Mucosa of descending colon (tissue), 3 donors: ENCODE results near the gene HSPA5. TPM values are rescaled to one million over a fixed set of nuclear protein-coding genes. Genes with fewer than 3 reads are reported as not detected.
"Not testable (repeated sequence)": the region's sequence is repeated elsewhere in the genome, so short reads cannot be mapped to it uniquely, and the experiment has no call there.

Experiments used
- ATAC-seq: fragments of 200-7000 bp; cut with Tn5 transposase; one replicate; pipeline ENCODE4 v1.9.1; 2020; ENCODE audit warnings: mild to moderate bottlenecking, moderate library complexity
- DNase-seq, 3 donors: peaks; one replicate each; pipeline ENCODE4 v3.0.0-alpha.2; 2020
- H3K36me3 ChIP-seq: fragments of 200-600 bp; one replicate; pipeline ENCODE4 v1.8.0; 2021; ENCODE audit warnings: low read depth, mild to moderate bottlenecking
- H3K4me1 ChIP-seq: fragments of 200-600 bp; one replicate; pipeline ENCODE4 v1.8.0; 2021; ENCODE audit warnings: low read depth, mild to moderate bottlenecking
- H3K4me3 ChIP-seq: fragments of 200-600 bp; one replicate; pipeline ENCODE4 v1.8.0; 2021; ENCODE audit warnings: mild to moderate bottlenecking
- H3K9me3 ChIP-seq: fragments of 200-600 bp; one replicate; pipeline ENCODE4 v1.8.0; 2021; ENCODE audit warnings: mild to moderate bottlenecking
- intact Hi-C, 2 donors: fragments of 100-400 bp; cut with DNase I in 1 of 2; cut with micrococcal nuclease in 1 of 2; formaldehyde crosslinking; loops; one replicate each; pipeline versions ENCODE4 v1.11.0 to v1.11.1; 2022; cut with DNase I, micrococcal nuclease
- total RNA-seq, 3 donors: library from RNA; stranded (reverse); fragmentation: NEBNext Ultra II Directional in 2 of 3; extraction: Animal tissue kit (Norgen Biotek cat#: 25700) in 2 of 3; gene quantifications; one replicate each; pipeline versions ENCODE4 v1.2.1 to v1.2.4, GENCODE V29; 2021 to 2023
- TF ChIP-seq, protein P1 (sequence below): fragments of 200-600 bp; IDR thresholded peaks from one replicate; pipeline ENCODE4 v1.8.0; 2022; ENCODE audit warnings: antibody characterized with exemption, mild to moderate bottlenecking
- donor health status: DM: no; HTN: no; CAD: no; lungs with moderate emphysema.
- donor health status: DM: no; HTN: no; CAD: no.
- donor health status: DM: no; HTN: yes; CAD: no.

The HSPA5 gene
- total RNA-seq, 3 donors from 2014 or later, result 119 to 194 (median 150) TPM

DNA sequence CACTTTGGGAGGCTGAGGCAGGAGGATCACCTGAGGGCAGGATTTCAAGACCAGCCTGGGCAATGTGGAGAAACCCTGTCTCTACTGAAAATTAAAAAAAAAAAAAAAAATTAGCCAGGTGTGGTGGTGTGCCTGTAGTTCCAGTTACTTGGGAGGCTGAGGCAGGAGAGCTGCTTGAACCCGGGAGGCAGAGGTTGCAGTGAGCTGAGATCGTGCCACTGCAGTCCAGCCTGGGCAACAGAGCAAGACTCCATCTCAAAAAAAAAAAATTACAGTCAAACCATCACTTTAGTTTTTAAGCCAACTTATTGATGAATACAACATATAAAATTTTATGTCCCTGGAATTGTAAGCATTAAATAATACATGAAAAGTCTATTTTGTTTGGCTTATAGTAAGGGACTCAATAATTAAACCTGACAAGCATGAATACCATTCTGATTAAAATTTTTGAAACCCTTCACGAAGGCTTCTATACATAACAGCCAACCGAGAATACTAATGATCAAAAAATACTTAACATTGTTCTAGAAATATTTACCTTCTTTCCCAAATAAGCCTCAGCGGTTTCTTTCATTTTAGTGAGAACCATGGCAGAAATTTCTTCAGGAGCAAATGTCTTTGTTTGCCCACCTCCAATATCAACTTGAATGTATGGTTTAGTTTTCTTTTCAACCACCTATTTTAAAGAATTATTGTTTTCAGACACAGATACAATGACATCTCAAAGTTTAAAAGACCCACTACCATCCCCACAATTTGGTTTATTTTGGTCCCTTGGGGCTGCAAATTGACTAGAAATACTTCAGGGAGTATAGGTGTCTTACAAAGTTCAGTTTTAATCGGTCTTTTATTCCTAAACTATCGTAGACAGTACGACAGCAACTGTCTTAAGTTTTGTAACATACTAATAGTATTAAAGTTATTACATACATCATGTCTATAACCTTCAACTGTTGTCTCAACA lies 1.2 kb downstream of the HSPA5 start:
- H3K36me3 ChIP-seq, result peaks cover 12% of the 10 kb centered on the region
- intact Hi-C loops, result no loop called here
- H3K4me1 ChIP-seq, result peaks cover 35% of the 10 kb centered on the region

GRCh38 chr9:125238915-125239446 lies 2.2 kb downstream of the HSPA5 start:
- no peak for DNase-seq
- Histone ChIP-seq H3K4me3 (no peak overlapping the region), H3K9me3 (no peaks in the 10 kb centered on the region), H3K4me1 (peaks cover 35% of the 10 kb centered on the region), H3K36me3 (peaks cover 12% of the 10 kb centered on the region)
- TF ChIP-seq, protein P1, sequence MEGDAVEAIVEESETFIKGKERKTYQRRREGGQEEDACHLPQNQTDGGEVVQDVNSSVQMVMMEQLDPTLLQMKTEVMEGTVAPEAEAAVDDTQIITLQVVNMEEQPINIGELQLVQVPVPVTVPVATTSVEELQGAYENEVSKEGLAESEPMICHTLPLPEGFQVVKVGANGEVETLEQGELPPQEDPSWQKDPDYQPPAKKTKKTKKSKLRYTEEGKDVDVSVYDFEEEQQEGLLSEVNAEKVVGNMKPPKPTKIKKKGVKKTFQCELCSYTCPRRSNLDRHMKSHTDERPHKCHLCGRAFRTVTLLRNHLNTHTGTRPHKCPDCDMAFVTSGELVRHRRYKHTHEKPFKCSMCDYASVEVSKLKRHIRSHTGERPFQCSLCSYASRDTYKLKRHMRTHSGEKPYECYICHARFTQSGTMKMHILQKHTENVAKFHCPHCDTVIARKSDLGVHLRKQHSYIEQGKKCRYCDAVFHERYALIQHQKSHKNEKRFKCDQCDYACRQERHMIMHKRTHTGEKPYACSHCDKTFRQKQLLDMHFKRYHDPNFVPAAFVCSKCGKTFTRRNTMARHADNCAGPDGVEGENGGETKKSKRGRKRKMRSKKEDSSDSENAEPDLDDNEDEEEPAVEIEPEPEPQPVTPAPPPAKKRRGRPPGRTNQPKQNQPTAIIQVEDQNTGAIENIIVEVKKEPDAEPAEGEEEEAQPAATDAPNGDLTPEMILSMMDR, result no peak
- intact Hi-C loops, result no loop called here
- no peak for ATAC-seq

More for the DNA sequence above, 1.2 kb downstream of the HSPA5 start:
- DNase-seq (no peak), ATAC-seq (no peak)
- H3K9me3 ChIP-seq, result no peaks in the 10 kb centered on the region
- TF ChIP-seq, protein P1, result no peak
- H3K4me3 ChIP-seq, result peak overlapping the region; percentile 85

DNA sequence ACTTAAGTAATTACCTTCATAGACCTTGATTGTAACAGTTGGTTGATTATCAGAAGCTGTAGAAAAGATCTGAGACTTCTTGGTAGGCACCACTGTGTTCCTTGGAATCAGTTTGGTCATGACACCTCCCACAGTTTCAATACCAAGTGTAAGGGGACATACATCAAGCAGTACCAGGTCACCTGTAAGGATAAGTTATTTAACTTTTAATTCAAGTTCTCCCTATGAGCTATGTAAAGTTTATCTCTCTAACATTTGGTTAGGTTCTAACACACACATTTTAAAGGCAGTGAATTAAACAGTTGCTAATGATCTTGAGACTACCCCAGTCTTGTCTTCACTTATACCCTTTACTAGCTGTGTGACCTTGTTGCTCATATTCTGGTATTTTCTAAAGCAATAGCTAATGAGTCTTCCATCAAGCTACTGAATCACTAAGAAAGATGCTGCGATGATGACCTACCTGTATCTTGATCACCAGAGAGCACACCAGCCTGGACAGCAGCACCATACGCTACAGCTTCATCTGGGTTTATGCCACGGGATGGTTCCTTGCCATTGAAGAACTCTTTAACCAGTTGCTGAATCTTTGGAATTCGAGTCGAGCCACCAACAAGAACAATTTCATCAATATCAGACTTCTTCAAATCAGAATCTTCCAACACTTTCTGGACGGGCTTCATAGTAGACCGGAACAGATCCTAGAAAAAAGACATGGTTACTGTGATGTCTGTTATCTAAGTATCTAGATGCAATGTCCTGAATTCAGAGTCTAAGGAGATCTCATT lies 2.8 kb downstream of the HSPA5 start:
- TF ChIP-seq, protein P1, result no peak
- no peaks in the 10 kb centered on the region for H3K9me3 ChIP-seq
- DNase-seq (no peak), ATAC-seq (no peak)
- peaks cover 12% of the 10 kb centered on the region for H3K36me3 ChIP-seq
- intact Hi-C loops, result no loop called here
- H3K4me1 ChIP-seq, result peaks cover 32% of the 10 kb centered on the region
- H3K4me3 ChIP-seq, result no peak overlapping the region

- Histone ChIP-seq H3K36me3 (peaks cover 12% of the 10 kb centered on the region), H3K4me1 (peaks cover 32% of the 10 kb centered on the region)
- H3K9me3 ChIP-seq, H3K4me3 ChIP-seq, ATAC-seq, DNase-seq, intact Hi-C loops: not testable (repeated sequence)
Measured at GRCh38 chr9:125236520-125237159, 4.5 kb downstream of the HSPA5 start.

DNA sequence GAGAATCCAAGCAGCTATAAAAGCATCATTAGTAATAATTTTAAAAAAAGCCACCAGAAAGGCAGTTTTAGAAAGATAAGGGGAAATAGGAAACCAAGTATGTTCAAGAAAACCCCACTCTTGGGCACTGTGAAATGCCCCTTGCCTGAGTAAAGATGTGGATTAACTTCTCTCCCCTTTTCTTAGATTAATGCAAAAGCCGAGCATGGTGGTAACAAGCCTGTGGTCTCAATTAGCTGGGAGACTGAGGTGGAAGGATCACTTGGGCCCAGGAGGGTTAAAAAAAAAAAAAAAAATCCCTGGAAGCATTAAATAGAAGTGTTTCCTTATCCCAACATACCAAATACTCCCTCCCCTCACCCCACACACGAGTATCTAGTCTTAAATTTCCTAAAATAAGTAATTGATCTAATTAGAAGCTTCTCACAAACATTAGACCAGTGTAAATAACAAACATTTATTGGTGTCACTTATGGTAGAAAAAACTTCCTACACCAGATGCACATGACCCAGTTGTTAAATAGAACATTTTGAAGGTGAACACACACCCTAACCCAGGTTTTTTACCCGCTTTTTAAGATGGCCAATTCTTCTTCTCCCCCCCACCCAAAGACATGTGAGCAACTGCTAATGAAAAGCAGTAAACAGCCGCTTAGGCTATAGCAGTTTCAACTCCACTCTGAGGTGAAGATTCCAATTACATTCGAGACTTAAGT lies 5.2 kb downstream of the HSPA5 start:
- intact Hi-C loops, result no loop called here
- H3K9me3 ChIP-seq, result no peaks in the 10 kb centered on the region
- ATAC-seq (no peak), DNase-seq (no peak)
- H3K4me3 ChIP-seq, result no peak overlapping the region
- TF ChIP-seq, protein P1, result no peak
- H3K4me1 ChIP-seq, result peaks cover 32% of the 10 kb centered on the region
- H3K36me3 ChIP-seq, result peaks cover 7% of the 10 kb centered on the region

- ATAC-seq, intact Hi-C loops, H3K4me3 ChIP-seq, H3K36me3 ChIP-seq, DNase-seq, H3K9me3 ChIP-seq: not testable (repeated sequence)
- H3K4me1 ChIP-seq, result peaks cover 26% of the 10 kb centered on the region
Measured at GRCh38 chr9:125234099-125234498, 7.0 kb downstream of the HSPA5 start.
